NT2/D1 (cell line): ENCODE results near the gene TMPRSS4.

Experiments
- DNase-seq: peaks from one replicate; pipeline ENCODE4 v3.0.0-alpha.2; 2011; ENCODE audit warnings: low read depth, low spot score
- H3K27me3 ChIP-seq: 2 replicates; pipeline ENCODE4 v1.6.0; 2011; ENCODE audit warnings: mild to moderate bottlenecking; ENCODE audit not compliant: insufficient read length, insufficient read depth
- H3K36me3 ChIP-seq: 2 replicates; pipeline ENCODE4 v1.6.1; 2011; ENCODE audit warnings: mild to moderate bottlenecking, low read length, mixed read lengths; ENCODE audit not compliant: insufficient read depth, insufficient read length
- H3K4me1 ChIP-seq: 2 replicates; pipeline ENCODE4 v1.5.1; 2011; ENCODE audit not compliant: insufficient read depth, insufficient read length
- H3K4me3 ChIP-seq: 2 replicates; pipeline ENCODE4 v1.5.1; 2011; ENCODE audit warnings: low read depth; ENCODE audit not compliant: insufficient read length
- H3K9ac ChIP-seq: 2 replicates; pipeline ENCODE4 v1.6.0; 2011; ENCODE audit warnings: low read depth; ENCODE audit not compliant: insufficient read length
- H3K9me3 ChIP-seq: 2 replicates; pipeline ENCODE4 v1.5.1; 2011; ENCODE audit warnings: mild to moderate bottlenecking, low read length; ENCODE audit not compliant: insufficient read depth
- SUZ12 ChIP-seq: IDR thresholded peaks from 2 replicates; pipeline ENCODE4 v1.6.1; 2011; ENCODE audit not compliant: insufficient read length, insufficient read depth; ENCODE audit errors: extremely low read depth
- YY1 ChIP-seq: IDR thresholded peaks from 2 replicates; pipeline ENCODE4 v1.6.1; 2011; ENCODE audit not compliant: insufficient read length, insufficient read depth
- ZNF274 ChIP-seq: IDR thresholded peaks from 2 replicates; pipeline ENCODE4 v1.6.1; 2011; ENCODE audit warnings: mild to moderate bottlenecking, low read depth, low read length

Gene TMPRSS4

GRCh38 chr11:118128310-118128709 lies 51.4 kb downstream of the TMPRSS4 start:
- Histone ChIP-seq H3K36me3 (no peaks in the 10 kb centered on the region), H3K27me3 (no peaks in the 10 kb centered on the region), H3K9me3 (no peaks in the 10 kb centered on the region), H3K4me1 (peaks cover 2% of the 10 kb centered on the region), H3K4me3 (no peak overlapping the region), H3K9ac (no peak overlapping the region)
- TF ChIP-seq ZNF274: no peak
- DNase-seq: no peak

GRCh38 chr11:118128721-118129470 lies 52.0 kb downstream of the TMPRSS4 start:
- TF ChIP-seq ZNF274 (no peak), YY1 (no peak), SUZ12 (no peak)
- H3K27me3 ChIP-seq: no peaks in the 10 kb centered on the region
- no peaks in the 10 kb centered on the region for H3K9me3 ChIP-seq

GRCh38 chr11:118129471-118130172 lies 52.7 kb downstream of the TMPRSS4 start:
- TF ChIP-seq SUZ12 (no peak), YY1 (no peak), ZNF274 (no peak)
- peaks cover 2% of the 10 kb centered on the region for H3K4me1 ChIP-seq
- no peak overlapping the region for H3K4me3 ChIP-seq
- H3K9me3 ChIP-seq: no peaks in the 10 kb centered on the region
- no peak overlapping the region for H3K9ac ChIP-seq
- no peaks in the 10 kb centered on the region for H3K36me3 ChIP-seq
- no peak for DNase-seq
- no peaks in the 10 kb centered on the region for H3K27me3 ChIP-seq

More at GRCh38 chr11:118128721-118129470, 52.0 kb downstream of the TMPRSS4 start:
- Histone ChIP-seq H3K36me3 (no peaks in the 10 kb centered on the region), H3K9ac (no peak overlapping the region), H3K4me1 (peaks cover 2% of the 10 kb centered on the region), H3K4me3 (no peak overlapping the region)
- no peak for DNase-seq

GRCh38 chr11:118132385-118133151 lies 55.7 kb downstream of the TMPRSS4 start:
- no peak for DNase-seq
- no peak overlapping the region for H3K4me3 ChIP-seq
- H3K9ac ChIP-seq: no peak overlapping the region
- H3K4me1 ChIP-seq: peaks cover 2% of the 10 kb centered on the region
- TF ChIP-seq SUZ12: no peak
- no peak for TF ChIP-seq YY1
- TF ChIP-seq ZNF274: no peak
- H3K27me3 ChIP-seq: no peaks in the 10 kb centered on the region
- H3K36me3 ChIP-seq: no peaks in the 10 kb centered on the region
- H3K9me3 ChIP-seq: no peaks in the 10 kb centered on the region

- no peaks in the 10 kb centered on the region for H3K27me3 ChIP-seq
Measured at GRCh38 chr11:118133816-118134215, 56.9 kb downstream of the TMPRSS4 start.

GRCh38 chr11:118135051-118135795 lies 58.3 kb downstream of the TMPRSS4 start:
- Histone ChIP-seq H3K4me1 (no peaks in the 10 kb centered on the region), H3K27me3 (no peaks in the 10 kb centered on the region), H3K36me3 (no peaks in the 10 kb centered on the region), H3K9ac (no peak overlapping the region), H3K9me3 (no peaks in the 10 kb centered on the region), H3K4me3 (no peak overlapping the region)
- no peak for TF ChIP-seq YY1
- no peak for TF ChIP-seq ZNF274
- no peak for TF ChIP-seq SUZ12
- no peak for DNase-seq

More at GRCh38 chr11:118133816-118134215, 56.9 kb downstream of the TMPRSS4 start:
- H3K36me3 ChIP-seq: no peaks in the 10 kb centered on the region
- TF ChIP-seq YY1 (no peak), SUZ12 (no peak), ZNF274 (no peak)
- no peak overlapping the region for H3K4me3 ChIP-seq
- no peaks in the 10 kb centered on the region for H3K9me3 ChIP-seq
- no peak for DNase-seq
- no peak overlapping the region for H3K9ac ChIP-seq
- peaks cover 2% of the 10 kb centered on the region for H3K4me1 ChIP-seq
